ENCODE results near the gene GOLGA8H.
"Not testable (repeated sequence)": the region's sequence is repeated elsewhere in the genome, so short reads cannot be mapped to it uniquely, and the experiment has no call there.

The GOLGA8H gene

GRCh38 chr15:30603796-30604195 lies at the start of gene GOLGA8H:
GOLGA8H (plus strand) TSS chr15:30604028; CDS start chr15:30604126, 98 bp downstream.
- not testable (repeated sequence) for FAIRE-seq

- not testable (repeated sequence) for FAIRE-seq
These were observed 36.9 kb upstream of the GOLGA8H start for GRCh38 chr15:30566949-30567348.

GRCh38 chr15:30573012-30573491 lies 30.8 kb upstream of the GOLGA8H start:
- FAIRE-seq: not testable (repeated sequence)

- not testable (repeated sequence) for FAIRE-seq
These were observed 24.3 kb upstream of the GOLGA8H start for GRCh38 chr15:30579394-30579970.

GRCh38 chr15:30580716-30581115 lies 23.1 kb upstream of the GOLGA8H start:
- FAIRE-seq: not testable (repeated sequence)

- peak; percentile 88 for FAIRE-seq
These were observed 4.9 kb upstream of the GOLGA8H start for GRCh38 chr15:30598953-30599352.

- FAIRE-seq: not testable (repeated sequence)
These were observed 8.4 kb downstream of the GOLGA8H start for GRCh38 chr15:30612271-30612670.

GRCh38 chr15:30621342-30621741 lies 17.5 kb downstream of the GOLGA8H start:
- FAIRE-seq: peak; percentile 53

GRCh38 chr15:30625436-30626193 lies 21.8 kb downstream of the GOLGA8H start, which contains the start of gene ARHGAP11B:
ARHGAP11B (plus strand) TSS chr15:30626128.
- FAIRE-seq: peak; percentile 85

- FAIRE-seq: not testable (repeated sequence)
These were observed 22.4 kb downstream of the GOLGA8H start for GRCh38 chr15:30626194-30626565.

- FAIRE-seq: not testable (repeated sequence)
These were observed 22.8 kb downstream of the GOLGA8H start for GRCh38 chr15:30626632-30627031.

GRCh38 chr15:30650012-30650929 lies 46.4 kb downstream of the GOLGA8H start:
- FAIRE-seq: no peak

GRCh38 chr15:30661154-30661553 lies 57.3 kb downstream of the GOLGA8H start:
- FAIRE-seq: peak; percentile 93
